ENCODE results near the gene COMMD7. TPM values are rescaled to one million over a fixed set of nuclear protein-coding genes. Genes with fewer than 3 reads are reported as not detected.
"Not testable (repeated sequence)": the region's sequence is repeated elsewhere in the genome, so short reads cannot be mapped to it uniquely, and the experiment has no call there.

Gene COMMD7
- total RNA-seq, 1 donor from 2014 or later = 72.3 TPM

- H3K36me3 Mint-ChIP-seq = peaks cover under 1% of the 10 kb centered on the region
- no peak overlapping the region for H3K4me3 Mint-ChIP-seq
- no peak for TF ChIP-seq CTCF (conservative IDR thresholded peaks at IDR 0.05)
- no peaks in the 10 kb centered on the region for H3K9me3 Mint-ChIP-seq
- H3K27ac Mint-ChIP-seq = no peak overlapping the region
- no peak for DNase-seq (ENCODE audit: extremely low spot score, unreplicated experiment)
- H3K4me1 Mint-ChIP-seq (ENCODE audit: unreplicated experiment) = peaks cover 21% of the 10 kb centered on the region
- H3K27me3 Mint-ChIP-seq = no peaks in the 10 kb centered on the region
These were observed 2.1 kb downstream of the COMMD7 start for GRCh38 chr20:32741151-32741550.

DNA sequence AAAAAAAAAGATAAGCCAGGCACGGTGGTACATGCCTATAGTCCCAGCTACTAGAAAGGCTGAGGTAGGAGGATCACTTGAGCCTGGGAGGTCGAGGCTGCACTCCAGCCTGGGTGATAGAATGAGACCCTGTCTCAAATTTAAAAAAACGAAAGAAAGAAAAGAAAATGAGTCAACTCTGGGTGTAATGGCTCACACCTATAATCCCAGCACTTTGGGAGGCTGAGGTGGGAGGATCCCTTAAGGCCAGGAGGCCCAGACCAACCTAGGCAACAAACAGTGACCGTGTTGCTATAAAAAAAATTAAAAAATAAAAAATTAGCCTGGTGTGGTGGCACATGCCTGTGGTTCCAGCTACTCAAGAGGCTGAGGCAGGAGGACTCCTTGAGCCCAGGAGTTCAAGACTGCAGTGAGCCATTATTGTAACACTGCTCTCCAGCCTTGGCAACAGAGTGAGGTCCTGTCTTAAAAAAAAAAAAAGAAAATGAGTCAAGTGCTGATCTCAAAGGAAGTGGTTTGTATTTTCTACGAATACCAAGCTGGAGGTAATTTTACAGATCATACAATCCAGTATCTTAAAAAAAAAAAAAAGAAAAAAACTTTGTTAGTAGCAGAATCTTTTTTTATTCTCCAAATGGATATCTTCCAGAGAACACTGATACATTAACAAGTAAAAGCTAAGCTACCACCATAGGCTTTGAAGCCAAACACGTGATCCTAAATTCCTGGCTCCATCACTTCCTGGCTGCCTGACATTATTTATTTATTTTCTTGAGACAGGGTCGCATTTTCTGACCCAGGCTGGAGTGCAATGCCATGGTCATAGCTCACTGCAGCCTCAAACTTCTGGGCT, 5.7 kb downstream of the COMMD7 start:
- no peaks in the 10 kb centered on the region for H3K9me3 Mint-ChIP-seq
- no peak overlapping the region for H3K27ac Mint-ChIP-seq
- no peaks in the 10 kb centered on the region for H3K27me3 Mint-ChIP-seq
- peaks cover 5% of the 10 kb centered on the region for H3K36me3 Mint-ChIP-seq
- H3K4me1 Mint-ChIP-seq (ENCODE audit: unreplicated experiment) = peaks cover 6% of the 10 kb centered on the region
- no peak for DNase-seq (ENCODE audit: extremely low spot score, unreplicated experiment)
- no peak overlapping the region for H3K4me3 Mint-ChIP-seq
- TF ChIP-seq CTCF (conservative IDR thresholded peaks at IDR 0.05) = no peak

GRCh38 chr20:32731882-32732266, 11.4 kb downstream of the COMMD7 start:
- DNase-seq (ENCODE audit: extremely low spot score, unreplicated experiment) = no peak
- Mint-ChIP-seq H3K4me3 (peak overlapping the region; percentile 15), H3K36me3 (peaks cover 27% of the 10 kb centered on the region), H3K27me3 (no peaks in the 10 kb centered on the region), H3K9me3 (no peaks in the 10 kb centered on the region), H3K4me1 (ENCODE audit: unreplicated experiment) (peaks cover 18% of the 10 kb centered on the region), H3K27ac (peak overlapping the region; percentile 96)
- no peak for TF ChIP-seq CTCF (conservative IDR thresholded peaks at IDR 0.05)

DNA sequence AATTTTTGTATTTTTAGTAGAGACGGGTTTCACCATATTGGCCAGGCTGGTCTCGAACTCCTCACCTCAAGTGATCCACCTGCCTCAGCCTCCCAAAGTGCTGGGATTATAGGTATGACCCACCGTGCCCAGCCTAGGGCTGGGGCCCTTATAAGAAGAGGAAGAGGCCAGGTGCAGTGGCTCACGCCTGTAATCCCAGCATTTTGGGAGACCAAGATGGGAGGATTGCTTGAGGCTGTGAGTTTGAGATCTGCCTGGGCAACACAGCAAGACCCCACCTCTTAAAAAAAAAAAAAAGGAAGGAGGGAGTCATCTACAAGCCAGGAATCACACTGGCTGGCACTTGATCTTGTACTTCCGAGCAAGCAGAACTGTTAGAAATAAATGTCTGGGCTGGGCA, 13.9 kb downstream of the COMMD7 start:
- Mint-ChIP-seq H3K27ac (peak overlapping the region; percentile 56), H3K36me3 (peaks cover 33% of the 10 kb centered on the region), H3K4me1 (ENCODE audit: unreplicated experiment) (peaks cover 18% of the 10 kb centered on the region)
- H3K9me3 Mint-ChIP-seq; H3K4me3 Mint-ChIP-seq; H3K27me3 Mint-ChIP-seq; DNase-seq (ENCODE audit: extremely low spot score, unreplicated experiment): not testable (repeated sequence)

DNA sequence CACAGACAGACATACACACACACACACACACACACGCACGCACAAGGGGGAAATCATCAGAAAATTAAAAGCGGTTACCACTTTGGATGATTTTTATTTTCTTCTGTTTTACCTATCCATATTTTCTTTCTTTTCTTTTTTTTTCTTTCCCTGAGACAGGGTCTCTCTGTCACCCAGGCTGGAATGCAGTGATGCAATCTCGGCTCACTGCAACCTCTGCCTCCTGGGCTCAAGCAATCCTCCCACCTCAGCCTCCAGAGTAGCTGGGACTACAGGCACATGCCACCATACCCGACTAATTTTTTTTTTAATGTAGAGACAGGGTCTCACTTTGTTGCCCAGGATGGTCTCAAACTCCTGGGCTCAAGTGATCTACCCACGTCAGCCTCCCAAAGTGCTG, 14.8 kb downstream of the COMMD7 start:
- DNase-seq (ENCODE audit: extremely low spot score, unreplicated experiment); H3K27me3 Mint-ChIP-seq; H3K9me3 Mint-ChIP-seq: not testable (repeated sequence)
- H3K27ac Mint-ChIP-seq = peak overlapping the region; percentile 68
- peak overlapping the region; percentile 48 for H3K4me3 Mint-ChIP-seq
- peaks cover 33% of the 10 kb centered on the region for H3K36me3 Mint-ChIP-seq
- peaks cover 18% of the 10 kb centered on the region for H3K4me1 Mint-ChIP-seq (ENCODE audit: unreplicated experiment)

GRCh38 chr20:32727683-32728082, 15.6 kb downstream of the COMMD7 start:
- no peak for DNase-seq (ENCODE audit: extremely low spot score, unreplicated experiment)
- Mint-ChIP-seq H3K9me3 (no peaks in the 10 kb centered on the region), H3K4me3 (no peak overlapping the region), H3K36me3 (peaks cover 33% of the 10 kb centered on the region), H3K27ac (peak overlapping the region; percentile 68), H3K27me3 (no peaks in the 10 kb centered on the region), H3K4me1 (ENCODE audit: unreplicated experiment) (peaks cover 18% of the 10 kb centered on the region)
- TF ChIP-seq CTCF (conservative IDR thresholded peaks at IDR 0.05) = no peak

All from type B pancreatic cell (in vitro differentiated cells).